Measurements from ENCODE around the gene NPAS3.

Gene NPAS3

DNA sequence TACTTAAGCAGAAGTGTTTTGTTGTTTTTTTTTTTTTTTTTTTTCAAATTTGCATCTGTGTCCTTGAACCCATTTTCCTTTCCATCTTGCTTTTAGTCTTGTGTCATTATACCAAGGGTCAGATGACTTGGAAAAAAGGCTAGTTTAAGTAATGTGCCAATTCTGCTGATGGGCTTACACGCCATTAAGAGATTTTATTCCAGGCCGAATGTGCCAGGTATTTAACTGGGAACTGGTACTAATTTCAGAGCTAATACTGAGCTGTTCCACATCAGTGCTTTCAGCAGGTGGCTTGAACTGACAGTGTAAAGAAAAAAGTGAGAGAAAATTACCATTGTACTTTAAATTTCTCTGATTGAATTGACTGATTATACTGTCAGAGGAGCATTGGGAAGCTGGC, 224.9 kb downstream of the NPAS3 start:
- in situ Hi-C loops (cut with MboI; ENCODE audit: low sequenced_read_pairs), result no loop called here

GRCh38 chr14:33165144-33165925, 226.7 kb downstream of the NPAS3 start:
- in situ Hi-C loops (cut with MboI; ENCODE audit: low sequenced_read_pairs), result no loop called here

- in situ Hi-C loops (cut with MboI; ENCODE audit: low sequenced_read_pairs), result no loop called here
These were observed 227.2 kb downstream of the NPAS3 start for GRCh38 chr14:33165926-33166289.

- in situ Hi-C loops (cut with MboI; ENCODE audit: low sequenced_read_pairs), result no loop called here
These were observed 237.3 kb downstream of the NPAS3 start for GRCh38 chr14:33175951-33176350.

DNA sequence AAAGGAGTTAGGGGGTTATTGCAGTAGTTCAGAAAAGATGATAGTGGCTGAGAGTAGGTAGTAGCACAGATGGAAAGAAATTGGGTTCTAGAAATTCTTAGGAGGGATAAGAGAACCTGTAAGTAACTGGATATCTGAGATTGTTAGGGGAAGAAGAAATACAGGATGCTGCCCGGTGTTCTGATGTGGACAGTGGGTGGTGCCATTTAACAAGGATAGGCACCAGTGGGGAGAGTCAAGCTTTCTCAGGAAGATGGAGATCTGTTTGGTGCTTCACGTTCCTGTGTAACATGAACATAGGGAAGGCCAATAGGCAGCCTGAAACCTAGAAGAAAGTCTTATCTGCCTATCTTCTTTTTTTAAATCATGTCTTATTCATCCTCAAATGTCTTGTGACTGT, 245.9 kb downstream of the NPAS3 start:
- in situ Hi-C loops (cut with MboI; ENCODE audit: low sequenced_read_pairs), result no loop called here

GRCh38 chr14:33186656-33187055, 248.0 kb downstream of the NPAS3 start:
- in situ Hi-C loops (cut with MboI; ENCODE audit: low sequenced_read_pairs), result no loop called here

- in situ Hi-C loops (cut with MboI; ENCODE audit: low sequenced_read_pairs), result no loop called here
These were observed 250.2 kb downstream of the NPAS3 start for GRCh38 chr14:33188880-33189279.

- in situ Hi-C loops (cut with MboI; ENCODE audit: low sequenced_read_pairs), result no loop called here
These were observed 253.2 kb downstream of the NPAS3 start for GRCh38 chr14:33191855-33192254.

GRCh38 chr14:33194551-33194950, 255.9 kb downstream of the NPAS3 start:
- in situ Hi-C loops (cut with MboI; ENCODE audit: low sequenced_read_pairs), result no loop called here

GRCh38 chr14:33198684-33199083, 260.0 kb downstream of the NPAS3 start:
- in situ Hi-C loops (cut with MboI; ENCODE audit: low sequenced_read_pairs), result no loop called here

- in situ Hi-C loops (cut with MboI; ENCODE audit: low sequenced_read_pairs), result no loop called here
These were observed 262.4 kb downstream of the NPAS3 start for GRCh38 chr14:33201116-33201515.

- in situ Hi-C loops (cut with MboI; ENCODE audit: low sequenced_read_pairs), result no loop called here
These were observed 268.3 kb downstream of the NPAS3 start for GRCh38 chr14:33206981-33207380.

DNA sequence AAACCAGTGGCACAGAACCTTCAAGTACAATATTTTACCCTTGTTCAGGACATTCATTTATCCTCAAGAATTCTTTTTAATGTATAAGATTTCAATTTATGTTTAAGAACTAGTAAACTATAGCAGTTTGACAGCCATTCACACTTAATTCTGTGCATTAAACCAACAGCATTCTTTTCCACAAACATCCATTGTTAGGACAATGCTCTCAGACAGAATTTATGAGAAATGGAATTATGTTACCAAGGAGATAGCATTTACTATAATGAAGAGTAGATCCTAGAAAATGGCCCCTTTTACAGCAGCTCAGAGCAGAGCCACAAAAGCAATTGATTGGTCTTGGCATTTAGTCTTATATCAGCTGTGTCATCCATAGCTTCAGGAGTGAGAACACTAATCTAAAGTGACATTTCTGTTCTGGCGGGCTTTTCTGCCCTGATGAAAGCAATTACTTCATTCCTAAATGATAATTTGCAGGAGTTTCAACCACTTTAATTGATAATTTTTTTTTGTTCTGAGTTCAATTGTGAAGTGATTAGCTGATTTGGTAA, 268.9 kb downstream of the NPAS3 start:
- in situ Hi-C loops (cut with MboI; ENCODE audit: low sequenced_read_pairs), result no loop called here

DNA sequence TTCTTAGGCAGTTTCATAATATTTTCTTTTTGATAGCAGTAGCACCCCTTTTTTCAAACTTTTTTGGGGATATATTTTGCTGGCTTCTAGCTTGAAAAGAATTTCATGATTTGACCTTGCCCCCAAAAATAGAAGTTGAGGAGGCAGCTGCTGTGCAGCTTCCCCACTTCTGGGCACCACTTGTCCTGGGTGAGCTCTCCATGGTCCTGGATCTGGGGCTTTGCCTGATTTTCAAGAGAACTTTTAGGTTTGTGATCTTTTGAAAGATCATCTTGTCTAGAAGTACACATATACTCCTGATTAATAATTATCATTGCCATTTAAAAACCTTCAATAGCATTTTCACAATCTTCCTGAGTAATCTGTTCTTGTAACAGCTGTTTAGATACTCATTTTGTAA, 271.6 kb downstream of the NPAS3 start:
- in situ Hi-C loops (cut with MboI; ENCODE audit: low sequenced_read_pairs), result no loop called here

- in situ Hi-C loops (cut with MboI; ENCODE audit: low sequenced_read_pairs), result no loop called here
These were observed 279.3 kb downstream of the NPAS3 start for GRCh38 chr14:33218026-33218425.

GRCh38 chr14:33219957-33220356, 281.3 kb downstream of the NPAS3 start:
- in situ Hi-C loops (cut with MboI; ENCODE audit: low sequenced_read_pairs), result no loop called here

GRCh38 chr14:33229269-33229929, 290.7 kb downstream of the NPAS3 start:
- in situ Hi-C loops (cut with MboI; ENCODE audit: low sequenced_read_pairs), result no loop called here

DNA sequence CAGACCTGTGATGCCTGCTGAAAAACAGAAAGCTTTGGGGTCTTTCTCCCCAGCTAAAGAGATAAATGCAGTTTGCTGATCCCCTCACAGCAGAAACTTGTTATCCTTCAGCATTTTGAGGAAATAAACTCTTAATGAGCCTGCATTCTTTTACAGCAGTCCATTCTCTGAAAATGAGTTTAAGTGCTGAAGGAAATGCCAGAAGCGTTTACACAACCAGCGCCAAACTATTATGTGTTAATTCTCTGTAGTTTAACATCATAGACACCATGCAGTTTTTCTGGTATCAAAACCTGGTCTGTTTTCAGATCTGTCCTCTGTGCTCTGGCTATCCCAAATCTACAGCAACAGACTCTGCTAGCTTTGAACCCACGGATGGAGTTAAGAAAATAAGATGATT, 291.3 kb downstream of the NPAS3 start:
- in situ Hi-C loops (cut with MboI; ENCODE audit: low sequenced_read_pairs), result no loop called here

- in situ Hi-C loops (cut with MboI; ENCODE audit: low sequenced_read_pairs), result no loop called here
These were observed 293.4 kb downstream of the NPAS3 start for GRCh38 chr14:33232031-33232430.

DNA sequence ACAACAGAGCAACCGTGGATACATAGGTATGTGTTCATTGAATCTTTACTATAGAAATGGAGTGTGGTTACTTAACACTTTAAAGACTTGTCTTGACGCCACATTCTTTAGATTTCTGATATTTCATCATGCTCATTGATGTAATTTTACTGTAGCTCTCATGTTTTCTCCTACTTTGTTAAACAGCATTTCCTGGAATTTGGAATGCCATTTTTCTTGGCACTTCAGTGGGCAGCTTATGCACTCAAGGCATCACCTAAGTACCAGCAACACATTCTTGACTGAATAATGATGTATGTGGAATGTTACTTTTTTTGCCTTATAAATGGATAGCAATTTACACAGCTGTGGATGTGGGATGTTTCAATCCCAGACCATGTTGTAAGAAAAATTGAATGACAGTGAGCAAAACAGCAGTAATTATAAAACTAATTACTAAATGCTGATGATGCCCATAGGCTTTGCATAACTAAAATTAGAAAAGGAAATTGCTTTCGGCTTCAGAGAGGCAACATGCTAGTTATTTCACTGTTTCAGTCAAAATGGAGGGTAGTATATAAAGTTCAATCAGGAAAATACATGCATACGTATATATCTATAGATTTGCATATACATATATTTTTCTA, 298.5 kb downstream of the NPAS3 start:
- in situ Hi-C loops (cut with MboI; ENCODE audit: low sequenced_read_pairs), result no loop called here

GRCh38 chr14:33239465-33239864, 300.8 kb downstream of the NPAS3 start:
- in situ Hi-C loops (cut with MboI; ENCODE audit: low sequenced_read_pairs), result no loop called here

- in situ Hi-C loops (cut with MboI; ENCODE audit: low sequenced_read_pairs), result no loop called here
These were observed 301.8 kb downstream of the NPAS3 start for GRCh38 chr14:33240466-33240865.
